NCI-H345 treated with DMSO at 0.1 percent for 48 hours (cell line): ENCODE measurements around the gene CUL3.

ENCODE experiments used
- DNase-seq: peaks from one replicate; lab custom pipeline; 2025; ENCODE audit not compliant: unreplicated experiment; lab: John Stamatoyannopoulos, UW

The CUL3 gene

DNA sequence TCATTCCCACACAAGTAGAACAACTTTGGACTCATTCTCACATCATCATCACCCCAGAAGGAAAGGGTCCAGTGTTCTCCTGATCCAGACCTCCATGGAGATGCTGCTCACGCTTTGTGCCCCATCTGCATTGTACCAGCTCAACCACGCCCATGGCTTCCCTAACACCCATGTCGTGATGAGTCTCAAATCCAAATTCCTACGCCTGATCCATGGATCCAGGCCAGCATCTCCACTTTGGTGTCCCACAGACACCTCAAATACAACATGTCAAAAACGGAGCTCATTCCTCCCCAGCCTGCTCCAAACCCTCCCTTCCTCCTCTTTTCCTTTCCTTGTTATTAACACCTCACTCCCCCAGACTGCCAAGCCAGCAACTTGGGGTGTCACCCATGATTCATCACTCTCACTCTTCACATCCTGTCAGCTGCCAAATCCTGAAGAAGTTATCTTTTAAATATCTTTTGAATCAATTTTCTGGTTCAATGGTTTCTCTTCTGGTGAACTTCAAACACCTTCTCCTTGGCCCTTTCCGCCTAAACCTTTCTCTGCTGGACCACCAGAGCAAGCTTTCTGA, 153.1 kb downstream of the CUL3 start:
- no peak for DNase-seq

DNA sequence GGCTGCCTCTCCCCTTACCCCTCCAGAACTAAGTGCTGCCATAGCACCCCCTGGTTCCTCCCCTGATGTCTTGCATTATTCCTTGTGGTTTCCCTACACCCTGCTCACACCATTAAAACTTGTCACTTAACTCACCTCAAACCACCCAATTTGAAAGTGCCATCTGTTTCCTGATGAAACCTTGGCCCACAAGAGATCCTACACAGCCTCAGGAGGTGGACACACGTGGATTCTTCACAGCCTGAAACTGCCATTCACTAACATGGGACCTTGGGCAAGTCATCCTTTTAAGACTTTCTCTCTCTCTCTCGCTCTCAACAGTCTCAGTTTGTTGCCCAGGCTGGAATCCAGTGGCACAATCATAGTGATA, 155.7 kb downstream of the CUL3 start:
- DNase-seq: no peak

DNA sequence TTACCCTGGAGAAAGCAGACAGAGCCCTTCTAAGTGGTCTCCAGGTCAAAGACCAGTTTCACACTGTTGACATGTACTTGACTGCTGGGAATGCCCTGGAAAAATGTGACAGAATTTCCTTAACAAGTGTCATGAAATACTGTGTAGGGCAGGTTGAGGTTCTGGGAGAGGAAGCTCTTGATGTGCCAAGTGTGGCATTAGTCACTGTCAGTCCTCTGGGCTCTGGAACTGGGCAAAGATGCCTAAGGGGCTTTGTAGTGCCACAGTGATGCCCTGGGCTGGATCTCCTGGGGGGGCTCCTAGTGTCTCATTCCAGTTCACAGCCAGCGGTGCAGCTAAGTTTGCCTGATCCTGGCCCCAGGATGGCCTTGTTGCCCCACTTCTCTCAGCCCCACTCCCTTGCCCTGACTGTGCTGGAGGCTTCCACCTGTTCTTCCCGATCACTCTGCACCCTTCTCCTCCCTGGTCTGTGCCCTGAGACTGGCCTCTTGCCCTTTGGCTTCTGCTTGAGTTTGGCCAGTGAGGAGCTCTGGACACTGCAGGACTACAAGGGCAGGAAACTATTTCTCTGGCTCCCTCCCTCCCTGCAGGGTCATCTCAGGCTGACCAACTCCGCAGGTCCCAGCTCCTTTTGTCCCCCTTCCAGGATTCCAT, 156.2 kb downstream of the CUL3 start:
- DNase-seq: no peak

DNA sequence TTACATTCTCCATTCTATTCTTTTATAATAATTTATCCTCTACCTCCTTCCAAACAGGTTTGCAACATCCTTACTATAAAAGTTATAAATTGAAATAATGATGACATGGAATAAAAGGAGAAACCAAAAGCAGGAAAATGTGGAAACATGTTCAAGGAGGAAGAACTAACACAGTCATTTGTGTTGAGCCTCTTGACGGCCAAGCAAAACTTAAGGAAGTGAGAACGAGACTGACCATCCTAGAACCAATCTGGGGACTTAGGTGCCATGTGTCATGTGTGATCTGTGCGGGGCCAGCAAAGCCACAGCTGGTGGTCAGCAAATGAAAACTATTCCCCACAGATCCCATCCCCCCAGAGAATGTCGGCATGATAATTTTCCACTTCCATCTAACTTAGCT, 157.7 kb downstream of the CUL3 start:
- no peak for DNase-seq

DNA sequence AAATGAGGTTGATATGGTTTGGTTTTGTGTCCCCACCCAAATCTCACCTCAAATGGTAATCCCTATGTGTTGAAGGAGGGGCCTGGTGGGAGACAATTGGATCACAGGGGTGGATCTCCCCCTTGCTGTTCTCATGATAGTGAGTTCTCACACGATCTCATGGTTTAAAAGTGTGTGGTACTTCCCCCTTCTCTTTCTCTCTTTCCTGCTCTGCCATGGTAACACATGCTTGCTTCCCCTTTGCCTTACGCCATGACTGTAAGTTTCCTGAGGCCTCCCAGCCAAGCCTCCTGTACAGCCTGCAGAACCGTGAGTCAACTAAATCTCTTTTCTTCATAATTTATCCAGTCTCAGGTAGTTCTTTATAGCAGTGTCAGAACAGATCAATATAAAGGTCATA, 158.5 kb downstream of the CUL3 start:
- no peak for DNase-seq

DNA sequence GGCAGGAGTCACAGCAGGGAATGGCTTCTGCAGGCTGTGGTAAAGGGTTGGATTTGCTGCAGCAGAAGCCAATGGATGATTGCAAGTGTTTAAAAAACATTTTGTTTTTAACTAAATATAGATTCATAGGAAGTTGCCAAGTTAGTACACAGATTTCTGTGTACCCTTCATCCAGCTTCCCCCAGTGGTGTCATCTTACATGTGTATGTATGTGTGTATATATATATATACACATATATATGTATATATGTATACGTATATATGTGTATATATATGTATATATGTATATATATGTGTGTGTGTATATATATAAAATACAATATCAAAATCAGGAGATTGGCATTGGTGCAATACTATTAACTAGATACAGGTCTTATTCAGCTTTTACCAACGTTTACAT, 164.1 kb downstream of the CUL3 start:
- no peak for DNase-seq
